IMR-90 (cell line): Measurements from ENCODE around the gene JKAMP. TPM values are rescaled to one million over a fixed set of nuclear protein-coding genes. Genes with fewer than 3 reads are reported as not detected.

Experiments
- ATAC-seq: fragments of 200-7000 bp; cut with Tn5 transposase; 2 replicates; pipeline ENCODE4 v1.9.1; 2020; ENCODE audit warnings: low read depth, mild to moderate bottlenecking, moderate library complexity
- BruUV-seq: library from RNA; stranded (reverse); fragments of 400-500 nt; replicated peaks from 2 replicates; lab custom pipeline; 2021; lab: Mats Ljungman, UMichigan
- CTCF ChIA-PET: fragments of 300-600 bp; formaldehyde crosslinking; extraction: SDS; loops from one replicate; lab custom pipeline; 2021; ENCODE audit warnings: antibody characterized with exemption; lab: Yijun Ruan, JAX
- POLR2A ChIA-PET: fragments of 300-600 bp; sonication (Branson Sonifier 250); formaldehyde crosslinking; loops from one replicate; lab custom pipeline; 2022; ENCODE audit warnings: antibody characterized with exemption; ENCODE audit not compliant: unreplicated experiment; lab: Charles Lee
- DNase-seq: peaks from one replicate; pipeline ENCODE4 v3.0.0; 2013
- H2AFZ ChIP-seq: replicated peaks from 2 replicates; pipeline ENCODE3; 2013; ENCODE audit warnings: low read length, mild to moderate bottlenecking; ENCODE audit not compliant: poor library complexity
- H2AK5ac ChIP-seq: 2 replicates; pipeline ENCODE4 v1.6.1; 2013; ENCODE audit warnings: low read depth, low read length, inconsistent platforms
- H2AK9ac ChIP-seq: replicated peaks from 2 replicates; pipeline ENCODE3; 2013; ENCODE audit warnings: mild to moderate bottlenecking, low read depth, low read length, moderate library complexity; ENCODE audit not compliant: poor library complexity
- H2BK120ac ChIP-seq: 2 replicates; pipeline ENCODE4 v1.6.1; 2013; ENCODE audit warnings: low read depth, low read length, inconsistent platforms
- H2BK15ac ChIP-seq: 3 replicates; pipeline ENCODE4 v1.6.1; 2013; ENCODE audit warnings: low read depth, low read length, inconsistent platforms
- H2BK20ac ChIP-seq: 2 replicates; pipeline ENCODE4 v1.6.1; 2013; ENCODE audit warnings: low read depth, mild to moderate bottlenecking, inconsistent platforms, low read length, moderate library complexity
- H2BK5ac ChIP-seq: 2 replicates; pipeline ENCODE4 v1.6.1; 2013; ENCODE audit warnings: mild to moderate bottlenecking, low read depth, low read length, inconsistent platforms; ENCODE audit not compliant: poor library complexity, severe bottlenecking
- H3K14ac ChIP-seq: replicated peaks from 2 replicates; pipeline ENCODE4 v1.6.1; 2013; ENCODE audit warnings: low read depth, low read length, inconsistent platforms
- H3K18ac ChIP-seq: 2 replicates; pipeline ENCODE4 v1.6.1; 2013; ENCODE audit warnings: low read depth, low read length, control low read depth
- H3K23ac ChIP-seq: 2 replicates; pipeline ENCODE4 v1.6.1; 2013; ENCODE audit warnings: low read depth, low read length, inconsistent platforms
- H3K27ac ChIP-seq: 2 replicates; pipeline ENCODE4 v1.5.1; 2013; ENCODE audit warnings: mild to moderate bottlenecking, control low read depth, low read length; ENCODE audit not compliant: insufficient read depth
- H3K27me3 ChIP-seq: 2 replicates; pipeline ENCODE4 v1.6.1; 2013; ENCODE audit warnings: low read length; ENCODE audit not compliant: control insufficient read depth, insufficient read depth
- H3K36me3 ChIP-seq: 2 replicates; pipeline ENCODE4 v1.6.1; 2013; ENCODE audit warnings: low read length, mixed read lengths; ENCODE audit not compliant: control insufficient read depth, insufficient read depth
- H3K4ac ChIP-seq: 2 replicates; pipeline ENCODE4 v1.6.1; 2013; ENCODE audit warnings: low read depth, low read length, inconsistent platforms
- H3K4me1 ChIP-seq: 2 replicates; pipeline ENCODE4 v1.6.1; 2013; ENCODE audit warnings: low read length, mixed read lengths; ENCODE audit not compliant: control insufficient read depth, insufficient read depth
- H3K4me2 ChIP-seq: 2 replicates; pipeline ENCODE4 v1.6.1; 2013; ENCODE audit warnings: low read depth, mild to moderate bottlenecking, control low read depth, low read length, moderate library complexity
- H3K4me3 ChIP-seq: 2 replicates; pipeline ENCODE4 v1.5.1; 2013; ENCODE audit warnings: low read depth, mild to moderate bottlenecking, control low read depth, low read length, moderate library complexity; ENCODE audit not compliant: insufficient read depth
- H3K56ac ChIP-seq: 2 replicates; pipeline ENCODE4 v1.6.1; 2013; ENCODE audit warnings: low read length, inconsistent platforms; ENCODE audit not compliant: insufficient read depth; ENCODE audit errors: extremely low read depth
- H3K79me1 ChIP-seq, 2 experiments: 2 replicates each; pipeline ENCODE4 v1.6.1; 2013; ENCODE audit warnings: low read length in 2 of 2, inconsistent platforms in 1 of 2, low read depth in 1 of 2
- H3K9ac ChIP-seq: 2 replicates; pipeline ENCODE4 v1.6.1; 2013; ENCODE audit warnings: low read depth, low read length, control low read depth
- H3K9me1 ChIP-seq: 2 replicates; pipeline ENCODE4 v1.6.1; 2013; ENCODE audit warnings: low read length, inconsistent platforms; ENCODE audit not compliant: insufficient read depth
- H3K9me3 ChIP-seq: 2 replicates; pipeline ENCODE4 v1.6.1; 2013; ENCODE audit warnings: low read length; ENCODE audit not compliant: control insufficient read depth, insufficient read depth
- H4K20me1 ChIP-seq: 2 replicates; pipeline ENCODE4 v1.6.1; 2013; ENCODE audit warnings: low read length, inconsistent platforms; ENCODE audit not compliant: insufficient read depth
- H4K5ac ChIP-seq: 2 replicates; pipeline ENCODE4 v1.6.1; 2013; ENCODE audit warnings: mild to moderate bottlenecking, low read depth, low read length, control low read depth
- H4K8ac ChIP-seq, 2 experiments: 2 replicates each; pipeline ENCODE4 v1.6.1; 2013; ENCODE audit warnings: low read depth in 2 of 2, low read length in 2 of 2, control low read depth in 1 of 2, inconsistent platforms in 1 of 2
- H4K91ac ChIP-seq: 2 replicates; pipeline ENCODE4 v1.6.1; 2013; ENCODE audit warnings: low read depth, low read length, inconsistent platforms; ENCODE audit not compliant: insufficient read depth
- BHLHE40 ChIP-seq: fragments of 150-350 bp; IDR thresholded peaks from 2 replicates; pipeline ENCODE4 v1.6.1; 2016; ENCODE audit warnings: mild to moderate bottlenecking, low read depth, low read length
- CEBPB ChIP-seq: IDR thresholded peaks from 2 replicates; pipeline ENCODE4 v1.6.1; 2012; ENCODE audit warnings: low read depth, low read length, improper control_type of control experiment
- CHD1 ChIP-seq: IDR thresholded peaks from 2 replicates; pipeline ENCODE4 v1.6.1; 2012; ENCODE audit warnings: low read depth, low read length, improper control_type of control experiment
- FOS ChIP-seq: fragments of 150-350 bp; IDR thresholded peaks from 2 replicates; pipeline ENCODE4 v1.6.1; 2016; ENCODE audit warnings: low read depth, low read length
- MAFK ChIP-seq: IDR thresholded peaks from 2 replicates; pipeline ENCODE4 v1.6.1; 2012; ENCODE audit warnings: low read depth, low read length, improper control_type of control experiment
- MAZ ChIP-seq: IDR thresholded peaks from 2 replicates; pipeline ENCODE4 v1.6.1; 2012; ENCODE audit warnings: low read depth, mild to moderate bottlenecking, low read length, improper control_type of control experiment, moderate library complexity, borderline replicate concordance
- MXI1 ChIP-seq: IDR thresholded peaks from 2 replicates; pipeline ENCODE4 v1.6.1; 2012; ENCODE audit warnings: low read depth, mild to moderate bottlenecking, low read length, moderate library complexity, borderline replicate concordance
- NFE2L2 ChIP-seq: fragments of 150-350 bp; IDR thresholded peaks from 2 replicates; pipeline ENCODE4 v1.6.1; 2016; ENCODE audit warnings: low read depth, mild to moderate bottlenecking, low read length
- POLR2A ChIP-seq: IDR thresholded peaks from 2 replicates; pipeline ENCODE4 v1.6.1; 2012; ENCODE audit warnings: mild to moderate bottlenecking, low read depth, low read length
- RAD21 ChIP-seq: IDR thresholded peaks from 2 replicates; pipeline ENCODE4 v1.6.1; 2012; ENCODE audit warnings: low read length, improper control_type of control experiment
- RCOR1 ChIP-seq: IDR thresholded peaks from 2 replicates; pipeline ENCODE4 v1.6.1; 2012; ENCODE audit warnings: mild to moderate bottlenecking, low read length, improper control_type of control experiment; ENCODE audit not compliant: insufficient replicate concordance
- RFX5 ChIP-seq: IDR thresholded peaks from 2 replicates; pipeline ENCODE4 v1.8.0; 2012; ENCODE audit warnings: low read depth, mild to moderate bottlenecking, low read length, moderate library complexity
- SMC3 ChIP-seq: fragments of 150-350 bp; IDR thresholded peaks from 2 replicates; pipeline ENCODE4 v1.6.1; 2016; ENCODE audit warnings: low read depth, mild to moderate bottlenecking, antibody characterized with exemption, low read length, moderate library complexity
- WGBS, 2 experiments: methylation state at CpG; one replicate each; pipeline versions ENCODE4 v1.1.5 to v1.1.7; 2013; ENCODE audit warnings: missing lambda C conversion rate in 2 of 2; ENCODE audit not compliant: insufficient read length in 1 of 2; ENCODE audit errors: extremely low coverage in 2 of 2; 5-methylcytosine and 5-hydroxymethylcytosine counted together
- dilution Hi-C: fragments of 300-500 bp; cut with HindIII; formaldehyde crosslinking; loops from one replicate; pipeline ENCODE4 v1.14.3; 2018; ENCODE audit warnings: low sequenced_read_pairs; ENCODE audit not compliant: unreplicated experiment
- in situ Hi-C: fragments of 300-500 bp; cut with MboI; formaldehyde crosslinking; loops from 3 replicates; pipeline ENCODE4 v1.14.3; 2019; ENCODE audit warnings: low sequenced_read_pairs, inconsistent platforms, mixed read lengths
- intact Hi-C: fragments of 100-400 bp; cut with micrococcal nuclease; formaldehyde crosslinking; loops from 2 replicates; pipeline ENCODE4 v1.10.0; 2022
- polyA plus RNA-seq, 3 experiments: library from polyadenylated mRNA; depleted of rRNA; stranded (reverse); fragments of >200 nt; gene quantifications; 2 replicates each; pipeline ENCODE4 v1.2.3, GENCODE V29; 2012; ENCODE audit warnings: low replicate concordance in 1 of 3
- total RNA-seq: library from RNA; depleted of rRNA; stranded (reverse); fragments of >200 nt; gene quantifications from 2 replicates; pipeline ENCODE4 v1.2.3, GENCODE V29; 2012
- TF ChIP-seq, protein P1 (sequence below): fragments of 150-350 bp; IDR thresholded peaks from 2 replicates; pipeline ENCODE4 v1.6.1; 2017; ENCODE audit warnings: mild to moderate bottlenecking, antibody characterized with exemption, low read length, low read depth
- TF ChIP-seq, protein P2 (sequence below): fragments of 150-350 bp; IDR thresholded peaks from 2 replicates; pipeline ENCODE4 v1.6.1; 2016; ENCODE audit warnings: low read depth, mild to moderate bottlenecking, low read length, moderate library complexity, borderline replicate concordance
- TF ChIP-seq, protein P3 (sequence below): conservative IDR thresholded peaks from 2 replicates; pipeline ENCODE4 v1.5.1; 2012; ENCODE audit warnings: mild to moderate bottlenecking, low read depth, low read length, improper control_type of control experiment

Gene JKAMP
- total and polyA plus RNA-seq, 2 of the 4 experiments (the other 2 are of a cell fraction) = 62.2 to 101 TPM

DNA sequence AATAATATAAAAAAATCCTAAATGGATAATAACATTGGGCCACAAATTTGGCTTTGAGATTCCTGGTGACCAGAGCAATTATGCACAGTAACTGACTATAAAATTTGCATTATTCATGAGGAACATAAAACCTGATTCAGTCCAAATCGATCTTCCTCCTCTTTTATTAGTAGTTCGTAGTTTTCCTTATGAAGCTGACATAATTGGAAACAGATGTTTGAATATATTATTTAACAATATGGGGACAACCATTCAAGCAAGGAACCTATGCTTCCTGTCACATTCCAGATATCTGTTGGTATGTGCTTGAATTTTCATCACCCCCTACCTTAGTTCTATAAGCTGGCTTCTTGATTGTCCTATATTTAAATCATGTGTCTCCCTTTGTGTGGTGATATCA is 57.4 kb downstream of the JKAMP start:
- no peak overlapping the region for H4K5ac ChIP-seq
- no peak overlapping the region for H4K91ac ChIP-seq
- no TSS peak for BruUV-seq
- H2BK15ac ChIP-seq = no peak overlapping the region
- dilution Hi-C loops = no loop called here
- TF ChIP-seq, protein P1, sequence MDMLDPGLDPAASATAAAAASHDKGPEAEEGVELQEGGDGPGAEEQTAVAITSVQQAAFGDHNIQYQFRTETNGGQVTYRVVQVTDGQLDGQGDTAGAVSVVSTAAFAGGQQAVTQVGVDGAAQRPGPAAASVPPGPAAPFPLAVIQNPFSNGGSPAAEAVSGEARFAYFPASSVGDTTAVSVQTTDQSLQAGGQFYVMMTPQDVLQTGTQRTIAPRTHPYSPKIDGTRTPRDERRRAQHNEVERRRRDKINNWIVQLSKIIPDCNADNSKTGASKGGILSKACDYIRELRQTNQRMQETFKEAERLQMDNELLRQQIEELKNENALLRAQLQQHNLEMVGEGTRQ = no peak
- TF ChIP-seq CEBPB = no peak
- TF ChIP-seq SMC3 = no peak
- no peak for TF ChIP-seq RCOR1
- no peak for TF ChIP-seq POLR2A
- no peak for TF ChIP-seq CHD1
- TF ChIP-seq RAD21 = no peak
- TF ChIP-seq RFX5 = no peak
- TF ChIP-seq MAZ = no peak
- TF ChIP-seq, protein P2, sequence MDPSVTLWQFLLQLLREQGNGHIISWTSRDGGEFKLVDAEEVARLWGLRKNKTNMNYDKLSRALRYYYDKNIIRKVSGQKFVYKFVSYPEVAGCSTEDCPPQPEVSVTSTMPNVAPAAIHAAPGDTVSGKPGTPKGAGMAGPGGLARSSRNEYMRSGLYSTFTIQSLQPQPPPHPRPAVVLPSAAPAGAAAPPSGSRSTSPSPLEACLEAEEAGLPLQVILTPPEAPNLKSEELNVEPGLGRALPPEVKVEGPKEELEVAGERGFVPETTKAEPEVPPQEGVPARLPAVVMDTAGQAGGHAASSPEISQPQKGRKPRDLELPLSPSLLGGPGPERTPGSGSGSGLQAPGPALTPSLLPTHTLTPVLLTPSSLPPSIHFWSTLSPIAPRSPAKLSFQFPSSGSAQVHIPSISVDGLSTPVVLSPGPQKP = no peak
- TF ChIP-seq NFE2L2 = no peak
- TF ChIP-seq, protein P3, sequence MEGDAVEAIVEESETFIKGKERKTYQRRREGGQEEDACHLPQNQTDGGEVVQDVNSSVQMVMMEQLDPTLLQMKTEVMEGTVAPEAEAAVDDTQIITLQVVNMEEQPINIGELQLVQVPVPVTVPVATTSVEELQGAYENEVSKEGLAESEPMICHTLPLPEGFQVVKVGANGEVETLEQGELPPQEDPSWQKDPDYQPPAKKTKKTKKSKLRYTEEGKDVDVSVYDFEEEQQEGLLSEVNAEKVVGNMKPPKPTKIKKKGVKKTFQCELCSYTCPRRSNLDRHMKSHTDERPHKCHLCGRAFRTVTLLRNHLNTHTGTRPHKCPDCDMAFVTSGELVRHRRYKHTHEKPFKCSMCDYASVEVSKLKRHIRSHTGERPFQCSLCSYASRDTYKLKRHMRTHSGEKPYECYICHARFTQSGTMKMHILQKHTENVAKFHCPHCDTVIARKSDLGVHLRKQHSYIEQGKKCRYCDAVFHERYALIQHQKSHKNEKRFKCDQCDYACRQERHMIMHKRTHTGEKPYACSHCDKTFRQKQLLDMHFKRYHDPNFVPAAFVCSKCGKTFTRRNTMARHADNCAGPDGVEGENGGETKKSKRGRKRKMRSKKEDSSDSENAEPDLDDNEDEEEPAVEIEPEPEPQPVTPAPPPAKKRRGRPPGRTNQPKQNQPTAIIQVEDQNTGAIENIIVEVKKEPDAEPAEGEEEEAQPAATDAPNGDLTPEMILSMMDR = no peak
- TF ChIP-seq BHLHE40 = no peak
- no peak for TF ChIP-seq MXI1
- no peak for TF ChIP-seq MAFK
- TF ChIP-seq FOS = no peak
- H3K79me1 ChIP-seq = no peaks in the 10 kb centered on the region
- in situ Hi-C loops = no loop called here
- no CpG with 5 or more reads among the region's 2 CpGs for WGBS, 2 experiments
- no peaks in the 10 kb centered on the region for H3K27me3 ChIP-seq
- no peak overlapping the region for H3K4me3 ChIP-seq
- H4K8ac ChIP-seq = no peak overlapping the region
- no peak overlapping the region for H3K27ac ChIP-seq
- H2BK5ac ChIP-seq = no peak overlapping the region
- no peaks in the 10 kb centered on the region for H3K4me1 ChIP-seq
- no peaks in the 10 kb centered on the region for H3K36me3 ChIP-seq
- H3K4ac ChIP-seq = no peak overlapping the region
- H2AK9ac ChIP-seq = no peak overlapping the region
- no peak overlapping the region for H3K9ac ChIP-seq
- POLR2A ChIA-PET = no interaction called here
- no peak overlapping the region for H3K23ac ChIP-seq
- ATAC-seq (no peak), DNase-seq (no peak)
- H3K56ac ChIP-seq = no peak overlapping the region
- H2BK120ac ChIP-seq = no peak overlapping the region
- H2AK5ac ChIP-seq = no peak overlapping the region
- no peaks in the 10 kb centered on the region for H4K20me1 ChIP-seq
- H3K14ac ChIP-seq = no peak overlapping the region
- H3K9me1 ChIP-seq = no peaks in the 10 kb centered on the region
- H2BK20ac ChIP-seq = no peak overlapping the region
- no peak overlapping the region for H2AFZ ChIP-seq
- CTCF ChIA-PET = no interaction called here
- H3K9me3 ChIP-seq = no peaks in the 10 kb centered on the region
- no peak overlapping the region for H3K4me2 ChIP-seq
- H3K18ac ChIP-seq = no peak overlapping the region
- intact Hi-C loops = no loop called here
